Chondrocyte (in vitro differentiated cells): ENCODE data around the gene GLIPR1L2. TPM values are rescaled to one million over a fixed set of nuclear protein-coding genes. Genes with fewer than 3 reads are reported as not detected.

Experiments
- DNase-seq: peaks from one replicate; pipeline ENCODE4 v3.0.0; 2021; ENCODE audit warnings: mixed read lengths, low spot score
- H3K27ac Mint-ChIP-seq: one replicate; pipeline ENCODE4 v1.8.0; 2021; ENCODE audit warnings: mild to moderate bottlenecking, moderate library complexity, mixed read lengths; ENCODE audit not compliant: unreplicated experiment
- H3K27me3 Mint-ChIP-seq: 2 replicates; pipeline ENCODE4 v1.8.0; 2021; ENCODE audit warnings: low read depth, mixed read lengths
- H3K36me3 Mint-ChIP-seq: 2 replicates; pipeline ENCODE4 v1.8.0; 2021; ENCODE audit warnings: low read depth, mixed read lengths
- H3K4me1 Mint-ChIP-seq: 2 replicates; pipeline ENCODE4 v1.8.0; 2021; ENCODE audit warnings: low read depth, mild to moderate bottlenecking, mixed read lengths
- H3K4me3 Mint-ChIP-seq: one replicate; pipeline ENCODE4 v1.8.0; 2021; ENCODE audit warnings: mild to moderate bottlenecking, moderate library complexity, mixed read lengths; ENCODE audit not compliant: unreplicated experiment
- H3K9me3 Mint-ChIP-seq: 2 replicates; pipeline ENCODE4 v1.8.0; 2021; ENCODE audit warnings: low read depth, mixed read lengths
- CTCF ChIP-seq: fragments of 200-600 bp; sonication (generic); IDR thresholded peaks from 2 replicates; pipeline ENCODE4 v1.5.0; 2021; ENCODE audit warnings: antibody characterized with exemption, mild to moderate bottlenecking, moderate library complexity
- total RNA-seq: library from RNA; stranded (reverse); gene quantifications from 3 replicates; pipeline ENCODE4 v1.2.1, GENCODE V29; 2021

GLIPR1L2 gene
- total RNA-seq, 1 donor from 2014 or later: 0.65 TPM

- Mint-ChIP-seq H3K4me3 (no peak overlapping the region), H3K4me1 (no peaks in the 10 kb centered on the region), H3K27ac (no peak overlapping the region), H3K27me3 (no peaks in the 10 kb centered on the region), H3K36me3 (no peaks in the 10 kb centered on the region), H3K9me3 (peaks cover 16% of the 10 kb centered on the region)
- no peak for DNase-seq
- no peak for TF ChIP-seq CTCF
Measured at GRCh38 chr12:75459755-75460154, 68.9 kb downstream of the GLIPR1L2 start.

- Mint-ChIP-seq H3K36me3 (no peaks in the 10 kb centered on the region), H3K27me3 (no peaks in the 10 kb centered on the region), H3K9me3 (peaks cover 16% of the 10 kb centered on the region), H3K27ac (no peak overlapping the region), H3K4me3 (no peak overlapping the region), H3K4me1 (no peaks in the 10 kb centered on the region)
- no peak for DNase-seq
- TF ChIP-seq CTCF: no peak
Measured at GRCh38 chr12:75460204-75460603, 69.3 kb downstream of the GLIPR1L2 start.

GRCh38 chr12:75471902-75472890 is 81.3 kb downstream of the GLIPR1L2 start:
- H3K4me3 Mint-ChIP-seq: no peak overlapping the region
- H3K27me3 Mint-ChIP-seq: no peaks in the 10 kb centered on the region
- H3K4me1 Mint-ChIP-seq: peaks cover 4% of the 10 kb centered on the region
- no peak for DNase-seq
- no peaks in the 10 kb centered on the region for H3K36me3 Mint-ChIP-seq
- H3K27ac Mint-ChIP-seq: no peak overlapping the region
- H3K9me3 Mint-ChIP-seq: no peaks in the 10 kb centered on the region
- no peak for TF ChIP-seq CTCF

GRCh38 chr12:75474116-75474515 is 83.2 kb downstream of the GLIPR1L2 start:
- H3K36me3 Mint-ChIP-seq: no peaks in the 10 kb centered on the region
- H3K9me3 Mint-ChIP-seq: no peaks in the 10 kb centered on the region
- TF ChIP-seq CTCF: no peak
- H3K27ac Mint-ChIP-seq: no peak overlapping the region
- peaks cover 4% of the 10 kb centered on the region for H3K4me1 Mint-ChIP-seq
- DNase-seq: no peak
- no peak overlapping the region for H3K4me3 Mint-ChIP-seq
- no peaks in the 10 kb centered on the region for H3K27me3 Mint-ChIP-seq

GRCh38 chr12:75476071-75476470 is 85.2 kb downstream of the GLIPR1L2 start:
- Mint-ChIP-seq H3K27ac (no peak overlapping the region), H3K36me3 (no peaks in the 10 kb centered on the region), H3K9me3 (no peaks in the 10 kb centered on the region), H3K27me3 (no peaks in the 10 kb centered on the region), H3K4me1 (peaks cover 20% of the 10 kb centered on the region), H3K4me3 (no peak overlapping the region)
- DNase-seq: no peak
- no peak for TF ChIP-seq CTCF
